GM23248 (cell line): Measurements from ENCODE around the gene ELMO1.

Source experiments
- EZH2 ChIP-seq: fragments of 200-600 bp; sonication (generic); IDR thresholded peaks from 2 replicates; pipeline ENCODE4 v1.6.1; 2018; ENCODE audit warnings: antibody characterized with exemption, mild to moderate bottlenecking; ENCODE audit not compliant: insufficient read depth, poor library complexity, severe bottlenecking
- EZH2phosphoT487 ChIP-seq: fragments of 200-600 bp; sonication (generic); IDR thresholded peaks from 2 replicates; pipeline ENCODE4 v1.6.1; 2018; ENCODE audit warnings: antibody characterized with exemption, moderate library complexity, mild to moderate bottlenecking, low read depth; ENCODE audit not compliant: insufficient read depth

DNA sequence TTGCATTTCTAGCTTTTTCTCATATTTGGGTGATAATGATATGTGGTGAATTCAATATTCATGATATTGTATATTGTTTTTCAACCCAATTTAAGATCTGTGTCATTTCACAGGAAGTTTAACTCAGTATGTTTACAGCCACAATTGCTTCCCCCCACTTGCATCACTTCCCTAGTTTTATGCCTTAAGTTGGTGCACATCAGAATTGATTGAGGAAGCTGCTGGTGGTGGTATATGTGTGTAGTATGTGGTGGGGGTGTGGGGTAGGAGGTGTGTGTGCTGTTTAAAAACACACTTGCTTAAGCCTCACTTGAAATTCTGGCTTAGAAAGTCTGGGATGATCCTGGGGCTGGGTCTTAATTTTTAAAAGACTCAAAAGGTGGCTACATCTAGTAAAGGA is 479.3 kb downstream of the ELMO1 start:
- TF ChIP-seq EZH2 (no peak), EZH2phosphoT487 (no peak)
